Adrenal gland (tissue), 12 donors: ENCODE data around the gene SLC22A12. TPM values are rescaled to one million over a fixed set of nuclear protein-coding genes. Genes with fewer than 3 reads are reported as not detected.

Source experiments
- DNase-seq, 7 donors: peaks; one replicate each; pipeline ENCODE4 v3.0.0-alpha.2; 2019 to 2020
- H3K27ac ChIP-seq, 5 donors: fragments of 200-600 bp; sonication (generic) in 4 of 5; 1 replicate in 3 of 5; 2 replicates in 2 of 5; pipeline versions ENCODE4 v1.5.1 to v1.8.0; 2016 to 2020; ENCODE audit warnings: mild to moderate bottlenecking in 1 of 5
- H3K27me3 ChIP-seq: fragments of 200-600 bp; 2 replicates; pipeline ENCODE4 v1.8.0; 2021
- H3K36me3 ChIP-seq, 2 donors: fragments of 200-600 bp; replicated peaks in 1 of 2; 1 replicate in 1 of 2; 2 replicates in 1 of 2; pipeline versions ENCODE4 v1.5.1 to v1.8.0; 2018 to 2022
- H3K4me1 ChIP-seq, 2 donors: fragments of 200-600 bp; replicated peaks in 1 of 2; 1 replicate in 1 of 2; 2 replicates in 1 of 2; pipeline versions ENCODE4 v1.5.1 to v1.8.0; 2018 to 2021
- H3K4me3 ChIP-seq, 4 donors: fragments of 200-600 bp; sonication (generic) in 3 of 4; one replicate each; pipeline ENCODE4 v1.5.1; 2016 to 2018
- H3K9me3 ChIP-seq, 3 donors: fragments of 200-600 bp; sonication (generic) in 1 of 3; replicated peaks in 1 of 3; 1 replicate in 2 of 3; 2 replicates in 1 of 3; pipeline versions ENCODE4 v1.5.1 to v1.8.0; 2016 to 2021
- CTCF ChIP-seq, 6 experiments: fragments of 450-650 bp in 4 of 6; fragments of 200-600 bp in 2 of 6; sonication (generic) in 1 of 6; IDR thresholded peaks; 1 replicate in 5 of 6; 2 replicates in 1 of 6; pipeline versions ENCODE4 v1.5.1 to v1.8.0; 2016 to 2021; ENCODE audit warnings: antibody characterized with exemption in 6 of 6, mild to moderate bottlenecking in 2 of 6, moderate library complexity in 1 of 6
- POLR2A ChIP-seq, 2 donors: fragments of 450-650 bp; IDR thresholded peaks; one replicate each; pipeline ENCODE4 v1.6.1; 2017; ENCODE audit warnings: antibody characterized with exemption in 2 of 2, mild to moderate bottlenecking in 2 of 2, moderate library complexity in 1 of 2
- WGBS, 4 donors: extraction: QIAGEN DNeasy Blood & Tissue Kit in 2 of 4; methylation state at CpG; one replicate each; pipeline versions ENCODE4 v1.1.5 to v1.1.7; 2013 to 2017; 5-methylcytosine and 5-hydroxymethylcytosine counted together
- intact Hi-C, 2 donors: fragments of 100-400 bp; cut with DNase I; formaldehyde crosslinking; loops; one replicate each; pipeline versions ENCODE4 v1.14.1 to v1.15.0; 2022 to 2023
- polyA plus RNA-seq, 3 donors: library from polyadenylated mRNA; stranded (reverse); fragments of 200-250 nt in 2 of 3; fragments of 350-450 nt in 1 of 3; fragmentation: Illumina TruSeq in 1 of 3; extraction: RNeasy Lipid Tissue Mini Kit (QIAGEN cat#74804) in 1 of 3; gene quantifications; one replicate each; pipeline ENCODE4 v1.2.3, GENCODE V29; 2013 to 2014
- total RNA-seq, 9 donors: library from RNA; depleted of rRNA in 4 of 9; stranded (reverse); fragments of >200 nt in 4 of 9; fragments of 120-200 nt in 1 of 9; fragmentation: NEBNext Ultra II Directional in 1 of 9; extraction: Animal tissue kit (Norgen Biotek cat#: 25700) in 1 of 9; gene quantifications; one replicate each; pipeline versions ENCODE4 v1.1.0 to v1.2.4, GENCODE V29; 2013 to 2023
- donor health status: healthy with polysubstance abuse.
- donor health status: Bipolar disorder and iron deficiency.
- donor health status: DM: yes; HTN: yes; CAD: no.
- donor health status: DM: no; HTN: no; CAD: no.
- donor health status: DM: no; HTN: no; CAD: no.
- donor health status: DM: yes; HTN: yes; CAD: no.

The SLC22A12 gene
- total and polyA plus RNA-seq, 12 donors = not detected

- WGBS, 4 donors = 93 to 97% (median 95%) methylated on average over 2 to 3 of the region's 3 CpGs
- Histone ChIP-seq H3K27me3 (no peaks in the 10 kb centered on the region), H3K9me3 (no peaks in the 10 kb centered on the region), H3K36me3 (no peaks in the 10 kb centered on the region), H3K27ac (no peak overlapping the region), H3K4me3 (no peak overlapping the region), H3K4me1 (no peaks in the 10 kb centered on the region)
- no peak for TF ChIP-seq CTCF (IDR thresholded peaks at IDR 0.05)
- intact Hi-C loops = no loop called here
- no peak for DNase-seq
Observed at GRCh38 chr11:64610596-64610995, 19.6 kb downstream of the SLC22A12 start.

- TF ChIP-seq POLR2A (IDR thresholded peaks at IDR 0.05) = no peak
- intact Hi-C loops = no loop called here
- WGBS, 4 donors = 80 to 86% (median 84%) methylated on average over 2 of the region's 2 CpGs
Observed at GRCh38 chr11:64611176-64611575, 20.2 kb downstream of the SLC22A12 start.

GRCh38 chr11:64611869-64612646 lies 21.0 kb downstream of the SLC22A12 start:
- Histone ChIP-seq H3K36me3 (no peaks in the 10 kb centered on the region), H3K4me1 (no peaks in the 10 kb centered on the region), H3K27ac (no peak overlapping the region), H3K27me3 (no peaks in the 10 kb centered on the region), H3K4me3 (no peak overlapping the region), H3K9me3 (no peaks in the 10 kb centered on the region)
- TF ChIP-seq CTCF (IDR thresholded peaks at IDR 0.05) = no peak
- WGBS, 4 donors = 56 to 79% (median 70%) methylated on average over 6 to 11 of the region's 11 CpGs
- intact Hi-C loops = no loop called here
- DNase-seq = no peak

More at GRCh38 chr11:64611176-64611575, 20.2 kb downstream of the SLC22A12 start:
- H3K4me1 ChIP-seq = no peaks in the 10 kb centered on the region
- H3K4me3 ChIP-seq = no peak overlapping the region
- DNase-seq = no peak
- no peaks in the 10 kb centered on the region for H3K36me3 ChIP-seq
- no peaks in the 10 kb centered on the region for H3K27me3 ChIP-seq
- no peak overlapping the region for H3K27ac ChIP-seq
- H3K9me3 ChIP-seq = no peaks in the 10 kb centered on the region

GRCh38 chr11:64613648-64614047 lies 22.6 kb downstream of the SLC22A12 start:
- Histone ChIP-seq H3K4me1 (peaks cover 0 to 1% of the 10 kb centered on the region in 2 donors), H3K27me3 (no peaks in the 10 kb centered on the region), H3K27ac (no peak overlapping the region), H3K9me3 (no peaks in the 10 kb centered on the region), H3K36me3 (no peaks in the 10 kb centered on the region), H3K4me3 (no peak overlapping the region)
- no peak for DNase-seq
- WGBS, 4 donors = 86 to 94% (median 91%) methylated on average over 6 of the region's 6 CpGs
- intact Hi-C loops = no loop called here
- no peak for TF ChIP-seq POLR2A (IDR thresholded peaks at IDR 0.05)

- DNase-seq = no peak
- Histone ChIP-seq H3K4me1 (peaks cover 8 to 13% of the 10 kb centered on the region in 2 donors), H3K36me3 (no peaks in the 10 kb centered on the region), H3K4me3 (no peak overlapping the region), H3K27ac (no peak overlapping the region), H3K27me3 (no peaks in the 10 kb centered on the region), H3K9me3 (no peaks in the 10 kb centered on the region)
- intact Hi-C loops = no loop called here
- WGBS, 4 donors = 70 to 91% (median 75%) methylated on average over 3 to 5 of the region's 5 CpGs
- TF ChIP-seq CTCF (IDR thresholded peaks at IDR 0.05) (no peak), POLR2A (IDR thresholded peaks at IDR 0.05) (no peak)
Observed at GRCh38 chr11:64614917-64615316, 23.9 kb downstream of the SLC22A12 start.
